Suprapubic skin (tissue), 3 donors: Measurements from ENCODE around the gene CHST12.

ENCODE experiments used
- CTCF ChIP-seq, 2 donors: fragments of 200-600 bp in 1 of 2; fragments of 450-650 bp in 1 of 2; sonication (generic) in 1 of 2; IDR thresholded peaks; one replicate each; pipeline ENCODE4 v1.5.1; 2016 to 2019; ENCODE audit warnings: antibody characterized with exemption in 2 of 2, mild to moderate bottlenecking in 1 of 2, moderate library complexity in 1 of 2
- EP300 ChIP-seq: sonication (generic); formaldehyde crosslinking; IDR thresholded peaks from one replicate; pipeline ENCODE4 v1.6.1; 2017; ENCODE audit warnings: antibody characterized with exemption

- TF ChIP-seq CTCF (IDR thresholded peaks at IDR 0.05) (no peak), EP300 (no peak)
These were observed 28.3 kb upstream of the CHST12 start for GRCh38 chr7:2374830-2375728.
